GM18526 (cell line): Measurements from ENCODE around the gene CDH9.

ENCODE experiments used
- POLR2A ChIP-seq: IDR thresholded peaks from 3 replicates; pipeline ENCODE4 v1.6.1; 2011; ENCODE audit not compliant: insufficient read length; ENCODE audit errors: extremely low read depth

The CDH9 gene

DNA sequence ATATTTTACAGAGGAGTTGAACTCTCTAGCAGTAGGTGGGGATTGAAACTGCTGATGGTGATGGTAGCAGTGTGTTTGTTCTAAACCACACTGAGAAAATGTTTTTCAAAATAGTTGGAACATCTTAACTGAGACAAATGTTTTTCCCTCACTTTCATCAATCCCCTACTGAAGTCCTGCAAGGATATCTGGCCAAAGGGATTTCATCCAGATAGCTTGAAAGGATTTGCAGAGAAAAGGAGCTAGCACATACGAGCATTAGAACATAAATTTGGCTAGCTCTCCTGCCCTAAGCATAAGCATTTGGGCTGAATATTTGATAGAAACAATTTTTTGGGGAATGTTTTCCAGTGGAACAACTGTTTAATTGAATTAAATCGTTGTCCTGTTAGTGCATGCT lies 153.9 kb downstream of the CDH9 start:
- TF ChIP-seq POLR2A, result no peak

- no peak for TF ChIP-seq POLR2A
Measured at GRCh38 chr5:26883375-26883774, 155.0 kb downstream of the CDH9 start.

- no peak for TF ChIP-seq POLR2A
Measured at GRCh38 chr5:26881901-26882300, 156.5 kb downstream of the CDH9 start.

- TF ChIP-seq POLR2A, result no peak
Measured at GRCh38 chr5:26877154-26877553, 161.2 kb downstream of the CDH9 start.

GRCh38 chr5:26872337-26872736 lies 166.0 kb downstream of the CDH9 start:
- TF ChIP-seq POLR2A, result no peak

DNA sequence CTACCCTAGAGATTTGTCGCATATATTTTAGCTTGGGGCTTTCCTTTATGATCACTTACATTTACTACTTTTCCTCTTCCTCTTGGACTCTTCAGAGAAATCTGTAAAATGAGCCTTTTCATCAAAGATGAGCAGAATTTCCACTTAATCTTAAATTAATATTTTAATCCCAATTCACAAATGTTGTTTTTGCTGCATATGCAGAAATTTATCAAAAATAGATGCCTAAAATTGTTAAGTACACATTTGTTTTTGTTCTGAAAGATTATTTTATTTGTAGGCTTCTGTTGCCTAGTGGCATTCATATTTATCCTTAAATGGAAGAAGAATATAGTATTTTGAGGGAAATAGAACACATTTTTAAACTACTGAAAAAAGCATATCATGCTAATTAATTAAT lies 168.6 kb downstream of the CDH9 start:
- TF ChIP-seq POLR2A, result no peak

DNA sequence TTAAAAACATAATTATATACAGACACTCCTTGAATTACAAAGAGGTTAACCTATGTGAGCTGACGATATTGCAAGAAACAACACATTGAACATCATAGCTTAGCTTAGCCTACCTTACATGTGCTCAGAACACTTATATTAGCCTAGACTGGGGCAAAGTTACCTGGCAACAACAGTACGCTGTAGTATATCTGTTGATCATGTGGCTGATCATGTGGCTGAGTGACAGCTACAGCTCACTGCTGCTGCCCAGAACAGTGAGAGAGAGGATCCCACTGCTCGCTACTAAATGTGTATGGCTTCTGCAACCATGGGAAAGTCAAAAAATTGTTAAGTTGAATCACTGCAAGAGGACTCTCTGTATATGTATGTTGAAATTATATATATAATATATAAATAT lies 169.9 kb downstream of the CDH9 start:
- no peak for TF ChIP-seq POLR2A

- TF ChIP-seq POLR2A, result no peak
Measured at GRCh38 chr5:26864061-26864460, 174.3 kb downstream of the CDH9 start.

DNA sequence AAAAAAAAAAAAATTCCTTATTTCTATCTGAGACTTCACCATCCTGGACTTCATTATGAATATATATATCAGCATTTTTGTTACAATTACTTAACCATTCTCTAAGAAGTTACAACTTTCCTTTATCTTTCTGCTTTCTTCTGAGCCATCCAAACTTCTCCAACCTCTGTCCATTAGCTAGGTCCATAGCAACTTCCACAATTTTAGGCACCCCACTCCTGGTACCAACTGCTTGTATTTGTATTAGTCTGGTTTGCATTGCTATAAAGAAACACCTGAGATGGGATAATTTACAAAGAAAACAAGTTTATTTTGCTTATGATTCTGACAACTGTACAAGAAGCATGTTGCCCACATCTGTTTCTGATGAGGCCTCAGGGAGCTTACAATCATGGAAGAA lies 182.1 kb downstream of the CDH9 start:
- TF ChIP-seq POLR2A, result no peak

GRCh38 chr5:26847041-26847736 lies 191.2 kb downstream of the CDH9 start:
- no peak for TF ChIP-seq POLR2A

GRCh38 chr5:26843677-26844076 lies 194.7 kb downstream of the CDH9 start:
- no peak for TF ChIP-seq POLR2A

DNA sequence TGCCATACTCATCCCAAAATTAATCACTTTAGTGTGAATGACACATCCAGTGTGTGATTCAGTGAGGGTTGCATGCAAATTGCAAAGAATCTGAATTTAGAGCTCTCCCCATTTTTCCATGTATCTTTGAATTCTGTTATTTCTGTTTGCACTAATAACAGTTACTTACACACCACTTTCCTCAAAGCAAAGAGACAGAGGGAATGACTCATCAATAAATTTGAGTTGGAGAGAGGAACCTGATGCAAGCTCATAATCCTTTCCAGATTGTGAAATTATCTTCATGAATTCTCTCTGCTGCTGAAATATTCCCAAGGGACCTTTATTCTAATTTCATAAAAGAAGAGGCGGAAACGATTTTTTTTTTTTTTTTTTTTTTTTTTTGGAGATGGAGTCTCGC lies 204.8 kb downstream of the CDH9 start:
- TF ChIP-seq POLR2A, result no peak
